ENCODE measurements around the gene SPATA2L. TPM values are rescaled to one million over a fixed set of nuclear protein-coding genes. Genes with fewer than 3 reads are reported as not detected.

The SPATA2L gene
- total and polyA plus RNA-seq, 2 of the 13 experiments (the other 11 are each of a cell fraction or from before 2014, with no cell fraction given), result 9.1 to 20.7 TPM

- TF ChIP-seq SYNCRIP (IDR thresholded peaks at IDR 0.05; ENCODE audit: insufficient read depth, low read depth, low read length), result no peak
- peak; percentile 58; the same call in 1 of the 2 replicates for TF ChIP-seq PITX1 (CRISPR knock-in tag; IDR thresholded peaks at IDR 0.05)
- TF ChIP-seq SNAPC2 (CRISPR knock-in tag; IDR thresholded peaks at IDR 0.05), result no peak
- no peak for TF ChIP-seq ZNF569 (CRISPR knock-in tag; IDR thresholded peaks at IDR 0.05; ENCODE audit: borderline replicate concordance)
- peak; percentile 52; the same call in 1 of the 2 replicates for TF ChIP-seq BCL6 (CRISPR knock-in tag; IDR thresholded peaks at IDR 0.05)
- no peak; the same call in 1 of the 2 replicates for TF ChIP-seq MEF2D (CRISPR knock-in tag; IDR thresholded peaks at IDR 0.05)
- TF ChIP-seq ZNF549 (CRISPR knock-in tag; IDR thresholded peaks at IDR 0.05), result no peak
- TF ChIP-seq ZNF761 (CRISPR knock-in tag; conservative IDR thresholded peaks at IDR 0.05), result peak; percentile 84
- TF ChIP-seq GTF2F1 (IDR thresholded peaks at IDR 0.05; ENCODE audit: low read length), result no peak
- TF ChIP-seq, protein P1, sequence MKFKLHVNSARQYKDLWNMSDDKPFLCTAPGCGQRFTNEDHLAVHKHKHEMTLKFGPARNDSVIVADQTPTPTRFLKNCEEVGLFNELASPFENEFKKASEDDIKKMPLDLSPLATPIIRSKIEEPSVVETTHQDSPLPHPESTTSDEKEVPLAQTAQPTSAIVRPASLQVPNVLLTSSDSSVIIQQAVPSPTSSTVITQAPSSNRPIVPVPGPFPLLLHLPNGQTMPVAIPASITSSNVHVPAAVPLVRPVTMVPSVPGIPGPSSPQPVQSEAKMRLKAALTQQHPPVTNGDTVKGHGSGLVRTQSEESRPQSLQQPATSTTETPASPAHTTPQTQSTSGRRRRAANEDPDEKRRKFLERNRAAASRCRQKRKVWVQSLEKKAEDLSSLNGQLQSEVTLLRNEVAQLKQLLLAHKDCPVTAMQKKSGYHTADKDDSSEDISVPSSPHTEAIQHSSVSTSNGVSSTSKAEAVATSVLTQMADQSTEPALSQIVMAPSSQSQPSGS (CRISPR knock-in tag; IDR thresholded peaks at IDR 0.05), result peak; percentile 31; the same call in 1 of the 2 replicates
- peak; percentile 90 for TF ChIP-seq ZFX (CRISPR knock-in tag; IDR thresholded peaks at IDR 0.05; ENCODE audit: low read depth)
- no peak for TF ChIP-seq PHF21A (CRISPR knock-in tag; IDR thresholded peaks at IDR 0.05)
- TF ChIP-seq RBM22 (optimal IDR thresholded peaks at IDR 0.05; ENCODE audit: low read length), result no peak
- TF ChIP-seq ZNF510 (CRISPR knock-in tag; IDR thresholded peaks at IDR 0.05; ENCODE audit: low read depth), result no peak; the same call in 1 of the 2 replicates
- peak; percentile 57 for TF ChIP-seq MAZ (IDR thresholded peaks at IDR 0.05; ENCODE audit: borderline replicate concordance, low read depth, low read length)
- peak; percentile 66; the same call in 1 of the 2 replicates for TF ChIP-seq MAZ (CRISPR knock-in tag; IDR thresholded peaks at IDR 0.05; ENCODE audit: low read depth)
- TF ChIP-seq ZBTB46 (CRISPR knock-in tag; IDR thresholded peaks at IDR 0.05; ENCODE audit: borderline replicate concordance), result no peak
- no peak for TF ChIP-seq RNF219 (CRISPR knock-in tag; IDR thresholded peaks at IDR 0.05)
- TF ChIP-seq ZNF687 (CRISPR knock-in tag; IDR thresholded peaks at IDR 0.05), result peak; percentile 79
- TF ChIP-seq RFXANK (CRISPR knock-in tag; IDR thresholded peaks at IDR 0.05), result peak; percentile 42; the same call in 1 of the 2 replicates
Measured at GRCh38 chr16:89657442-89658220, 43.9 kb downstream of the SPATA2L start, which contains the start of the genes CHMP1A and SPATA33 (continued).
